HepG2 (cell line): ENCODE results near the gene CTRL. TPM values are rescaled to one million over a fixed set of nuclear protein-coding genes. Genes with fewer than 3 reads are reported as not detected.

Experiments used
- ATAC-seq: fragments of 200-7000 bp; cut with Tn5 transposase; 3 replicates; pipeline ENCODE4 v1.9.1; 2020; ENCODE audit warnings: mild to moderate bottlenecking, moderate library complexity
- BruUV-seq: library from RNA; stranded (reverse); fragments of 400-500 nt; replicated peaks from 2 replicates; lab custom pipeline; 2021; lab: Mats Ljungman, UMichigan
- CTCF ChIA-PET: fragments of 300-600 bp; formaldehyde crosslinking; extraction: SDS; loops from one replicate; lab custom pipeline; 2021; ENCODE audit warnings: low total read pairs, inconsistent platforms, low intra/inter-chr PET ratio; lab: Yijun Ruan, JAX
- POLR2A ChIA-PET: fragments of 350-600 bp; sonication (Branson Sonifier 250); formaldehyde crosslinking; loops from one replicate; lab custom pipeline; 2020; ENCODE audit warnings: antibody characterized with exemption, inconsistent platforms; lab: Yijun Ruan, JAX
- DNase-seq: peaks from one replicate; pipeline ENCODE4 v3.0.0-alpha.2; 2015; ENCODE audit warnings: low spot score
- FAIRE-seq: peaks from 3 replicates; lab custom pipeline; 2011; peaks lifted over from hg19 to GRCh38; lab: Jason Lieb, UNC
- H2AFZ ChIP-seq: one replicate; pipeline ENCODE4 v1.6.1; 2011; ENCODE audit warnings: low read length, inconsistent platforms
- H3K27ac ChIP-seq: fragments of 300-600 bp; 3 replicates; pipeline ENCODE4 v1.8.0; 2011; ENCODE audit warnings: mixed run types, mild to moderate bottlenecking, mixed read lengths, low read length, inconsistent platforms; ENCODE audit not compliant: insufficient read depth; ENCODE audit errors: extremely low read length
- H3K27me3 ChIP-seq, 2 experiments: fragments of 200-600 bp in 1 of 2; 2 replicates in 1 of 2; 3 replicates in 1 of 2; pipeline versions ENCODE4 v1.6.0 to v1.8.0; 2011; ENCODE audit warnings: low read length in 2 of 2, mild to moderate bottlenecking in 2 of 2, moderate library complexity in 2 of 2, inconsistent platforms in 1 of 2; ENCODE audit not compliant: insufficient read depth in 2 of 2, control insufficient read depth in 1 of 2
- H3K36me3 ChIP-seq, 2 experiments: fragments of 200-600 bp in 1 of 2; replicated peaks in 1 of 2; 2 replicates in 1 of 2; 3 replicates in 1 of 2; pipeline versions ENCODE4 v1.5.1 to v1.8.0; 2011; ENCODE audit warnings: low read length in 2 of 2, inconsistent platforms in 1 of 2; ENCODE audit not compliant: insufficient read depth in 2 of 2, control insufficient read depth in 1 of 2
- H3K4me1 ChIP-seq: 2 replicates; pipeline ENCODE4 v1.5.1; 2012; ENCODE audit warnings: low read length, inconsistent platforms; ENCODE audit not compliant: insufficient read depth
- H3K4me2 ChIP-seq: 2 replicates; pipeline ENCODE4 v1.6.0; 2011; ENCODE audit warnings: low read depth, low read length, inconsistent platforms
- H3K4me3 ChIP-seq, 3 experiments: fragments of 200-600 bp in 1 of 3; sonication (generic), shearing (Covaris generic) in 1 of 3; replicated peaks in 1 of 3; 2 replicates each; pipeline ENCODE4 v1.5.1; 2011 to 2016; ENCODE audit warnings: low read length in 3 of 3, inconsistent platforms in 2 of 3, low read depth in 2 of 3, mild to moderate bottlenecking in 2 of 3, control low read depth in 1 of 3, mixed read lengths in 1 of 3; ENCODE audit not compliant: insufficient read depth in 1 of 3
- H3K79me2 ChIP-seq: one replicate; pipeline ENCODE4 v1.6.1; 2011; ENCODE audit warnings: low read length, inconsistent platforms; ENCODE audit not compliant: insufficient read depth
- H3K9ac ChIP-seq: 2 replicates; pipeline ENCODE4 v1.6.0; 2011; ENCODE audit warnings: mild to moderate bottlenecking, low read depth, low read length, inconsistent platforms; ENCODE audit not compliant: insufficient read depth
- H3K9me3 ChIP-seq: 2 replicates; pipeline ENCODE4 v1.5.1; 2012; ENCODE audit warnings: mild to moderate bottlenecking, low read length
- H4K20me1 ChIP-seq: 2 replicates; pipeline ENCODE4 v1.6.0; 2011; ENCODE audit warnings: inconsistent platforms, mild to moderate bottlenecking, low read length, moderate library complexity; ENCODE audit not compliant: insufficient read depth
- CCDC6 ChIP-seq: sonication (generic); formaldehyde crosslinking; IDR thresholded peaks from 2 replicates; pipeline ENCODE4 v1.8.1; 2022; ENCODE audit warnings: mild to moderate bottlenecking, missing genetic modification reagents, moderate library complexity
- CENPX ChIP-seq: sonication (generic); formaldehyde crosslinking; IDR thresholded peaks from 2 replicates; pipeline ENCODE4 v1.9.0; 2021; ENCODE audit warnings: mild to moderate bottlenecking, missing genetic modification reagents, moderate library complexity
- CTCF ChIP-seq: sonication (generic); formaldehyde crosslinking; IDR thresholded peaks from 2 replicates; pipeline ENCODE4 v1.5.0; 2020; ENCODE audit warnings: mild to moderate bottlenecking, missing genetic modification reagents, moderate library complexity
- HMGXB4 ChIP-seq, 2 experiments: sonication (generic) in 1 of 2; formaldehyde crosslinking in 1 of 2; IDR thresholded peaks; 2 replicates each; pipeline versions ENCODE4 v1.4.0 to v1.6.1; 2018 to 2020; ENCODE audit warnings: missing genetic modification reagents in 2 of 2, borderline replicate concordance in 1 of 2, low read depth in 1 of 2, mild to moderate bottlenecking in 1 of 2, missing biosample characterization in 1 of 2
- IKZF5 ChIP-seq: IDR thresholded peaks from 2 replicates; pipeline ENCODE4 v1.6.1; 2018; ENCODE audit warnings: missing genetic modification reagents, mild to moderate bottlenecking, missing compliant biosample characterization
- KDM4B ChIP-seq: sonication (generic); formaldehyde crosslinking; IDR thresholded peaks from 2 replicates; pipeline ENCODE4 v1.4.0; 2020; ENCODE audit warnings: missing genetic modification reagents
- KLF16 ChIP-seq, 2 experiments: sonication (generic) in 1 of 2; formaldehyde crosslinking in 1 of 2; IDR thresholded peaks; 2 replicates each; pipeline versions ENCODE4 v1.6.1 to v1.8.0; 2016 to 2023; ENCODE audit warnings: missing genetic modification reagents in 2 of 2, missing compliant biosample characterization in 1 of 2
- KMT2A ChIP-seq: sonication (generic); formaldehyde crosslinking; IDR thresholded peaks from 2 replicates; pipeline ENCODE4 v1.4.0; 2020; ENCODE audit warnings: missing genetic modification reagents
- MIER3 ChIP-seq: IDR thresholded peaks from 2 replicates; pipeline ENCODE4 v1.6.1; 2016; ENCODE audit warnings: missing compliant biosample characterization, borderline replicate concordance
- TEAD3 ChIP-seq: optimal IDR thresholded peaks from 2 replicates; pipeline ENCODE3; 2016; ENCODE audit warnings: borderline replicate concordance
- TGIF2 ChIP-seq: IDR thresholded peaks from 2 replicates; pipeline ENCODE4 v1.6.1; 2016; ENCODE audit warnings: control low read depth, missing compliant biosample characterization
- WIZ ChIP-seq: sonication (generic); formaldehyde crosslinking; IDR thresholded peaks from 2 replicates; pipeline ENCODE4 v1.5.1; 2020; ENCODE audit warnings: mild to moderate bottlenecking, missing genetic modification reagents
- YY1 ChIP-seq: IDR thresholded peaks from 2 replicates; pipeline ENCODE4 v1.6.1; 2011; ENCODE audit warnings: low read length, low read depth, moderate library complexity, mild to moderate bottlenecking; ENCODE audit not compliant: insufficient read depth, insufficient replicate concordance
- ZBTB8A ChIP-seq: sonication (generic); formaldehyde crosslinking; IDR thresholded peaks from 2 replicates; pipeline ENCODE4 v1.4.0; 2020; ENCODE audit warnings: mild to moderate bottlenecking, low read depth, missing genetic modification reagents, borderline replicate concordance
- ZFP1 ChIP-seq: IDR thresholded peaks from 2 replicates; pipeline ENCODE4 v1.6.1; 2016
- ZFP36L2 ChIP-seq: sonication (generic); formaldehyde crosslinking; IDR thresholded peaks from 2 replicates; pipeline ENCODE4 v1.4.0; 2020; ENCODE audit warnings: missing genetic modification reagents
- ZFY ChIP-seq: sonication (generic); formaldehyde crosslinking; IDR thresholded peaks from 2 replicates; pipeline ENCODE4 v1.4.0; 2020; ENCODE audit warnings: missing genetic modification reagents
- ZNF160 ChIP-seq: sonication (generic); formaldehyde crosslinking; IDR thresholded peaks from 2 replicates; pipeline ENCODE4 v1.8.0; 2022; ENCODE audit warnings: mild to moderate bottlenecking, inconsistent platforms, missing genetic modification reagents
- ZNF20 ChIP-seq: sonication (generic); formaldehyde crosslinking; IDR thresholded peaks from 2 replicates; pipeline ENCODE4 v1.4.0; 2020; ENCODE audit warnings: mild to moderate bottlenecking, moderate library complexity, missing genetic modification reagents
- ZNF354B ChIP-seq: sonication (generic); formaldehyde crosslinking; IDR thresholded peaks from 2 replicates; pipeline ENCODE4 v1.8.0; 2022; ENCODE audit warnings: mild to moderate bottlenecking, missing genetic modification reagents
- ZNF451 ChIP-seq: sonication (generic); formaldehyde crosslinking; IDR thresholded peaks from 2 replicates; pipeline ENCODE4 v1.5.0; 2020; ENCODE audit warnings: mild to moderate bottlenecking, missing genetic modification reagents
- WGBS: methylation state at CpG from one replicate; pipeline ENCODE4 v1.1.6; 2017; ENCODE audit warnings: low lambda C conversion rate; 5-methylcytosine and 5-hydroxymethylcytosine counted together
- in situ Hi-C: cut with HindIII; loops from 2 replicates; pipeline ENCODE4 v1.10.0; 2017; ENCODE audit warnings: low pct_unique_long_range_greater_than_20kb; ENCODE audit not compliant: extremely low pct_ligation_motif_present
- intact Hi-C: fragments of 100-400 bp; cut with micrococcal nuclease; formaldehyde crosslinking; loops from one replicate; pipeline ENCODE4 v1.10.0; 2022; ENCODE audit not compliant: unreplicated experiment
- polyA plus RNA-seq, 8 experiments: library from polyadenylated mRNA; depleted of rRNA in 3 of 8; stranded (reverse) in 7 of 8; unstranded in 1 of 8; fragments of >200 nt; fragmentation: Illumina TruSeq in 4 of 8; extraction: Trizol in 4 of 8; gene quantifications; 2 replicates each; pipeline versions ENCODE4 v1.2.1 to v1.2.3, GENCODE V29; 2011 to 2016; ENCODE audit warnings: low read depth in 4 of 8, missing spikeins in 1 of 8, mixed read lengths in 1 of 8; ENCODE audit not compliant: insufficient read depth in 1 of 8
- total RNA-seq, 5 experiments: library from RNA; depleted of rRNA; stranded (reverse); fragments of >200 nt; fragmentation: Illumina TruSeq; extraction: Trizol; gene quantifications; 2 replicates each; pipeline ENCODE4 v1.2.3, GENCODE V29; 2016; ENCODE audit warnings: low read depth in 1 of 5

The CTRL gene
- total and polyA plus RNA-seq, 2 of the 13 experiments (the other 11 are each of a cell fraction or from before 2014, with no cell fraction given): 1.9 to 2.7 TPM

- in situ Hi-C loops: loop anchor here (10.0 kb wide), 1 partner anchor 161 kb away; no protein-coding TSS in a partner anchor
- 60% methylated on average over 11 of the region's 11 CpGs for WGBS
- TF ChIP-seq CCDC6 (CRISPR knock-in tag): no peak
- no peak for TF ChIP-seq TGIF2
- TF ChIP-seq WIZ: 0 out of 2 replicates have a peak, but pooled peaks have one; percentile 26
- TF ChIP-seq IKZF5 (CRISPR knock-in tag): peak; percentile 30; the same call in 1 of the 2 replicates
- no peak for TF ChIP-seq ZNF20 (CRISPR knock-in tag)
- peak; percentile 1 to 64; a peak in 1 of 4 replicates for TF ChIP-seq HMGXB4 (CRISPR knock-in tag; IDR thresholded peaks at IDR 0.05; ENCODE audit: borderline replicate concordance in 1 of 2, low read depth in 1 of 2)
- no peak for TF ChIP-seq KDM4B (CRISPR knock-in tag)
- TF ChIP-seq ZNF160 (CRISPR knock-in tag): no peak
- 0 out of 2 replicates have a peak, but pooled peaks have one; percentile 23 for TF ChIP-seq KMT2A
- TF ChIP-seq TEAD3 (CRISPR knock-in tag): no peak
- no peak for TF ChIP-seq YY1
- peak; percentile 75; the same call in 1 of the 2 replicates for TF ChIP-seq ZFP1 (CRISPR knock-in tag)
- no peak; the same call in 1 of the 2 replicates for TF ChIP-seq ZFY (CRISPR knock-in tag)
- no peak for TF ChIP-seq MIER3 (CRISPR knock-in tag)
- no peak for TF ChIP-seq ZNF354B (CRISPR knock-in tag)
- 0 out of 2 replicates have a peak, but pooled peaks have one; percentile 41 for TF ChIP-seq ZNF451 (CRISPR knock-in tag)
- TF ChIP-seq CTCF: peak; percentile 96
- no peak for TF ChIP-seq ZBTB8A
- 0 out of 4 replicates have a peak, but pooled peaks of 1 of the 2 experiments have one; percentile 48 for TF ChIP-seq KLF16 (CRISPR knock-in tag; IDR thresholded peaks at IDR 0.05)
- TF ChIP-seq CENPX: no peak
- TF ChIP-seq ZFP36L2 (CRISPR knock-in tag): no peak
Measured at GRCh38 chr16:67883872-67884261, 47.8 kb downstream of the CTRL start.

More at GRCh38 chr16:67883872-67884261, 47.8 kb downstream of the CTRL start:
- Histone ChIP-seq H3K27me3 (no peaks in the 10 kb centered on the region), H3K79me2 (no peaks in the 10 kb centered on the region), H3K27ac (peak overlapping the region; percentile 36), H3K4me2 (no peak overlapping the region), H4K20me1 (no peaks in the 10 kb centered on the region), H3K4me3 (no peak overlapping the region), H3K4me1 (peaks cover 31% of the 10 kb centered on the region), H3K36me3 (peaks cover 41 to 66% of the 10 kb centered on the region in 2 experiments), H2AFZ (no peak overlapping the region), H3K9me3 (no peaks in the 10 kb centered on the region), H3K9ac (no peak overlapping the region)
- intact Hi-C loops: loop anchor here (1.0 to 5.0 kb wide), 2 partner anchors 44 to 158 kb away; no protein-coding TSS in a partner anchor
- FAIRE-seq (no peak), ATAC-seq (peak; percentile 79), DNase-seq (peak; percentile 51)
- ChIA-PET POLR2A (interaction anchor here (1.2 to 3.3 kb wide), 8 partner anchors 9 to 157 kb away, joined by 3 to 22 read pairs (median 4); partner anchors contain the start of genes LCAT, PSKH1 and PSMB10), CTCF (interaction anchor here (1.2 to 5.3 kb wide), 9 partner anchors 32 to 211 kb away, joined by 3 to 63 read pairs (median 8); partner anchors contain the start of gene THAP11)
- BruUV-seq: no TSS peak
